IPS-NIHi7 (cell line): ENCODE measurements around the gene UMODL1.
"Not testable (repeated sequence)": the region's sequence is repeated elsewhere in the genome, so short reads cannot be mapped to it uniquely, and the experiment has no call there.

Experiments used
- DNase-seq: peaks from one replicate; pipeline ENCODE4 v3.0.0; 2012; ENCODE audit warnings: mixed read lengths; ENCODE audit errors: extremely low spot score

The UMODL1 gene

DNA sequence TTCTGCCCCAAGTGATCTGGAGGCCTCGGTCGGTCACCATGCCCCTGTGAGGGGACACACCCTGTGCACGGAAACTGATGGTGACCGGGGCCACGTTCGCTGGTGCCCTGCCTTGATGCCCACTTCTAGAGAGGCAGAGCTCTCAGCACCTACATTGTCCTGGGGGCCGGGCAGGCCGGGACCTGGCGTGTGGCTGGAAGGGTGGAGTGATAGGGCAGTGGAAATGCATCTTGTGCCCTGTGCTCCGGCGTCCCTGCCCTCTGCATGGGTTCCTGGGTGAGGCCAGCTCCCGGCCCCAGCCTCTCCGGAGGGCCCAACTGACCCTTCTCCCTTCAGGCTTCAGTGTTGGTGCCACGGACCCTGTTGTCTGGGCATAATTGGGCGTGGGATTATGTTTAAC, 11.0 kb upstream of the UMODL1 start:
- no peak for DNase-seq

DNA sequence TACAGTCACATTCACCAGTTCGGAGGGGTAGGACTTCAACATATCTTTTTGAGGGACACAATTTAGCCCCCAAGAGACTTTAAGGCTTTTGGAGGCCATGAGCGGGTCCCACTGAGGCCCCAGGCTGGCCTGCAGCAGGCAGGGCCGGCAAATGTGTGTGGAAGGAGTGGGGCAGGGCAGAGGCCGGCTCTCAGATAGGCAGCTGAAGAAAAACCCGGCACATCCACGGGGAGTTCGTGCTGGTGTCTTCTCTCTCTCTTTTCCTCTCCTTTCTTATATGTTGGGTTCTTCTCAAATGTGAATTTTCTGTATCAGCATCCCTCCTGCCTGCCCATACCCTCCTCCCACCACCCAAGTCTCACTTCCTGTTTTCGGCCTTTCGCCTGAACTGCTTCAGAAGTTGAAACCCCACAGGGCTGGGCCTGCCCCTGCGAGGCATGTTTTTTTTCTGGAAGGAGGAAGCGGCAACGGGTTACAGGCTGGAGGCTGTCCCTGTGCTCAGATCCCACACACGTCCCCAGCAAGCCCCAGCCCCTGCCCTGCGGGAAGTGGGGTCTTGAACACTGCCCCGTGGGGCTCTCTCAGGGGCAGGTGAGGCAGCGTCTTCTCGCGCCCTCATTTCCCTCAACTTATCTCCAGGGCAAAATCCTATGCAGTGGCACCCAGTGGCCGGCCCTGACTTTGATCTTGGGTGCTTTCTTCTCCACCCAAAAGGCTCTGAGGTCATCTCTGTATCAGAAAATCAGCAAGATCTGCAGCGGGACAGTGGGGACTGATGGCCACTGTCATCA, 9.7 kb upstream of the UMODL1 start:
- DNase-seq: no peak

DNA sequence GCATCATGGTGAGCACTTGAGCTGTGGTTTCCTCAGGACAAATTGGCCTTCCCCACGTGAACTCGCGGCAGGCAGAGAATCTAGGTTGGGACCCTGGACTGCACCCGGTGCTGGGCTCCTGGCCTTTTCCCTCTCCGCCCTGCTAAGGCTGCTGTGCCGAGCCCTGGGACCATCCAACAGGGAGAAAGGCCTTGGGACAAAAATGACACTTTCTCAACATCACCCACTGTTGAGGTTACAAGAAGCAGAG, 9.2 kb upstream of the UMODL1 start:
- no peak for DNase-seq

- DNase-seq: no peak
Observed at GRCh38 chr21:42062236-42063022, 8.7 kb upstream of the UMODL1 start.

- DNase-seq: no peak
Observed at GRCh38 chr21:42063191-42063570, 7.9 kb upstream of the UMODL1 start.

DNA sequence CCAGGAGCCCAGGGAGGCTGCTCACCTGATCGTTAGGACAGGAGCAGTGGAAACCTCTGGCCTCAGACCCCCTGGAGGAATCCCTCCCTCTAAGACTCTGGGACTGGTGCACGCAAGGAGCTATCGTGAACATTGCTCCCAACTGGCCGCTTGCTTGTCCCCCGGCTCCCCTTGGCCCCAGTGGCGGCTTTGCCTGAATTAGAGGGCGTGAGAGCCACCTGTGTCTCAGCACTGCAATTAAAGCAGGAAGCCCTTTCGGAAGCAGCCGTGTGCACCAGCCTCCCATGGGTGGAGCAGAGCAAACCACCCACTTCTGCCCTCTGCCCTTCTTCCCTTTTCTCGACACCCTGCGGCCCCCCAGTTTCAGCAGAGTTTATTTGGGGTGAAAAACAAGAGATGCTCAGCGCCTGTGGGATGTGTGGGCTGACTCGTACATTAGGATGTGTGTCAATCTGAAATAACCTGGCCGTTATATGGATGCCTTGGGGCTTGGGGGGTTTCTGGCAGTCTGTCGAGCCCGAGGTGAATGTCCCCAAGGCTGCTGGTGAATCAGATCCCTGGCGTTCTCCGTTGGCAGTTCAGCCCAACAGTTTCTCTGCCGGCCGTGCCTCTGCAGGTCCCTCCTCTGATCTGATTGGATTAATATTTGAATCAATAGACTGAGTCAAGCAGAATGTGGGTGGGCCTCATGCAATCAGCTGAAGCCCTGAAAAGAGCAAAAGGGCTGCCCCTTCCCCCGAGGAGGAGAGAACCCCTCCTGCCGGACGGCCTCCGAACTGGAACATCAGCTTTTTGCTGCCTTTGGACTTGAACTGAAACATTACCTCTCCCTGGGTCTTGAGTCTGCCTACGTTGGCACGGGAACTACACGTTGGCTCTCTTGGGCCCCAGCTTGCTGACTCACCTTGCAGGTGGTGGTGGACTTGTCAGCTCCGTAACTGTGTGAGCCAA, 7.3 kb upstream of the UMODL1 start:
- DNase-seq: no peak

DNA sequence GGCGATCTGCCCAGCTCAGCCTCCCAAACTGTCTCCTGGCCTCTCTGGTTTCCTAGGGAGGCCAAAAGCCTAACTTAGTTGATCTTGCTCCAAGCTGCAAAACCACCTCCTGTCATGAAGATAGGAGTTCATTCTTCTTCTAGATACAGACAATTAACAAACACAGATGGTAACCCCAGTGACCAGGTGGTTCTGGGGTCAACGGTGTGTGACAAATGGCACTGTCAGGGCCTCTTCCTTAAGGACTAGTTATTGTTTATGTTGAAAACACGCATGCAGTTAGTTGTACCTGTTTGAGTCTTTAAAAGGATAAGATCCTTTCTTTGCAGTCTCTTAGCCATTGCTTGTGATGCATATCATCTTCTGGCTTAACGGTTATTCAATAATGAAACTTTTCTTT, 4.6 kb upstream of the UMODL1 start:
- no peak for DNase-seq

GRCh38 chr21:42067531-42068255, 3.4 kb upstream of the UMODL1 start:
- DNase-seq: no peak

DNA sequence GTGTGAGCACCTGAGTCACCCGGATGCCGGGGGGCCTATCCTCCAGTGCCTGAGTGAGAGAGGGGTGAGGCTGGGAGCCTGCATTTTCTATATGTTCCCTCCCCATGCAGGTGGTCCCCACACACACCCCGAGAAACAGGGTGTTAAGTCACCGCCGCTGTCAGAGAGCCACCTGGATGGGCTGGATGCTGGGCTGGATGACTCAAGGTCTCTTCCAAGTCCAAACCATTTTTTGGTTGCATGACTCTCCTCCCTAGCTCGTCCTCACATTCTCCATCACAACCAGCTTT, 2.9 kb upstream of the UMODL1 start:
- no peak for DNase-seq

GRCh38 chr21:42068592-42068991, 2.5 kb upstream of the UMODL1 start:
- DNase-seq: no peak

- DNase-seq: no peak
Observed at GRCh38 chr21:42069327-42069726, 1.8 kb upstream of the UMODL1 start.

DNA sequence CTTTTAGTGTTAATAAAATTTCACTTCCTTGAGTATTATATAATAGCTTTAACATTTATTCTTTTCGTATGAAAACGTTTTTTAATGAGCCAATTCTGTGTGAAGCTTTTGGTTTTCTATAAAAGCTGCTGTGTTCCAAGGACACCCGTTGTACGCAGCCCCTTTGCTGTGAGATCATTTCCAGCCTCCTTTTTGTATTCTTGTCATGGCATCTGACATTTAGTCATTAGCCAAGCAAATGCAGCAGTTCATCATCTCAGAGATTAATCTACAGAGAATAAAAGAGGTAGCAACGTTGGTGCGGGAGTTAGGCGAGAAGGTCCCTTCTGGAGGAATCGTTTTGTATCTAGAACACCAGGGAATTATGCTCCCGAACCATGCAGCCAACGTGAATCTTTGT, 1.3 kb upstream of the UMODL1 start:
- no peak for DNase-seq

DNA sequence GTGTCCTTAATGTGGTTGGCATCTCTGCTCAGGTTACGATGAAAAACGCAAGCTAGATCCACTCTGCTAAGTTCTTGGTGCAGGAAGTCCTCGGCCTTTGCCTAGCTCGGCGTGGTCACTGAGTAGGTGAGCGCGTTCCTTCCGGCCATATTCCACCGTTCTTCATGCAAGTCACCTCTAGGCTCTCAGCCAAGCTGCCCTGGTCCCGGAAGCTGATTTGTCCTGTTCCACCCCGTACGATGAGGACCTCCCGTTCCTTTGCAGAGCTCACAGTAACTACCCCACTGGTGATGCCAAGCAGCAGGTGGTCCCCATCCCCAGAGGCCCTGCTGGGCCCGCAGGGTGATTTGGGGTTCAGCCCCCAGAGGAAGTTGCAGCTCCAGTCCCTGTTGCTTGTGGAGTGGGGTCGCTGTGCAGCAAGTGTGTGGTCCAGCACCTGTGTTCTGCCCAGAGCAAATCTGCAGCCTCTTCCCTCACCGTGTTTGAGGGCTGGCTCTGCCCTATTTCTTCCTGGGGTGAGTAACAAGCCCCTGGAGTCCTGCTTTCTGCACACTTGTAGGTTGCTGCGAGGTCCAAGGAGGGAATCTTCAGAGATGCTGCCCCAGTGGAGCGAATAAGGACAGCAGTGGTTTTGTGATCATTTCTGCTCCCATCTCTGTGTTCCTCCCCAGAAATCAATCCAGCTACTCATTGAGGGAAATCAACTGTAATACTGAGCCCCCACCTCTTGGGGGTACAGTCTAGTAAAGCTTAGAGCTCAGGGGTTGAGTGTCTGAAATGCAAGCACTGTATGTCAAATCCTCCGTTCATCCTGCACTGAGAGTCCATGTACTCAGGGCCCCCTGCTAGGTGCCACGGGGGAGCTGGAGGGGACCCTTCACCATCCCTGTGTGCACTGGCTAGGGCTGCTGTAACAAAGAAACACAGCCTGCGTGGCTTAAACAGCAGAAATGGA, 2.3 kb downstream of the UMODL1 start:
- DNase-seq: no peak

GRCh38 chr21:42075686-42076471, 4.8 kb downstream of the UMODL1 start:
- no peak for DNase-seq

DNA sequence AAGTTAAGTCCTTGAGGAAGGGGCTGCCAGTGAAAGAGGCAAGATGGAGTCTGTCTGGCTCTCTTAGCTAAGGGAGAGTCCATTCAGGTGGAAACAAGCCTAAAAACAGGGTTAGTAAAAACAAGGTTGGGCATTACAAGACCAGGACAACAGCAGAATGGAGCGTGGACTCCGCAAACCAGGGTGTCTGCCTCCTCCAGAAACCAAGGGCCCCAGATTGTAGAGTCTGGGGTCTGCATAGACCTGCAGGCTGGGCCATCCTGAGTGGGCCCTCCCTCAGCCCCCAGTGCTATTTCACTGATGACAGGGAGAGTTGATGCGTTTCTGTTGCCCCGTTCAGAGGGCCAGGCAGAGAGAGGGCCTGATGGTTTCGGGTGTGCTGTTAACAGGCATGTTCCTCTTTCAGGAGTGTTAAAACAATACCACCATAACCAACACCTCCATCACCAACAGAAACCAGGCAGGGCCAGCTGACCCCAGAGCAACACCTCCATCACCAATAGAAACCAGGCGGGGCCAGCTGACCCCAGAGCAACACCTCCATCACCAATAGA, 6.6 kb downstream of the UMODL1 start:
- not testable (repeated sequence) for DNase-seq

DNA sequence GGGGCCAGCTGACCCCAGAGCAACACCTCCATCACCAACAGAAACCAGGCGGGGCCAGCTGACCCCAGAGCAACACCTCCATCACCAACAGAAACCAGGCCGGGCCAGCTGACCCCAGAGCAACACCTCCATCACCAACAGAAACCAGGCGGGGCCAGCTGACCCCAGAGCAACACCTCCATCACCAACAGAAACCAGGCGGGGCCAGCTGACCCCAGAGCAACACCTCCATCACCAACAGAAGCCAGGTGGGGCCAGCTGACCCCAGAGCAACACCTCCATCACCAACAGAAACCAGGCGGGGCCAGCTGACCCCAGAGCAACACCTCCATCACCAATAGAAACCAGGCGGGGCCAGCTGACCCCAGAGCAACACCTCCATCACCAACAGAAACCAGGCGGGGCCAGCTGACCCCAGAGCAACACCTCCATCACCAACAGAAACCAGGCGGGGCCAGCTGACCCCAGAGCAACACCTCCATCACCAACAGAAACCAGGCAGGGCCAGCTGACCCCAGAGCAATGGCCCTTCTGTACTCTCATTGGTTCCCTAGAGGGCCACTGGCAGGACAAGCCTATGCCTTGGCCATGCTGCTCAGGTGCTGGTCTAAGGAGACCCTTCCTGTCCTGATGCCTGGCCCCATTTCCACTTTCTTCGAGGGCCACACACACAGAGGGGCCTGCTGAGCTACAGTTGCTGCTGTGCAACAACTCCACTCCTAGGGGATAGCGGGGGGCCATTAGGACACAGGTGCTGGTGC, 7.3 kb downstream of the UMODL1 start:
- DNase-seq: not testable (repeated sequence)

DNA sequence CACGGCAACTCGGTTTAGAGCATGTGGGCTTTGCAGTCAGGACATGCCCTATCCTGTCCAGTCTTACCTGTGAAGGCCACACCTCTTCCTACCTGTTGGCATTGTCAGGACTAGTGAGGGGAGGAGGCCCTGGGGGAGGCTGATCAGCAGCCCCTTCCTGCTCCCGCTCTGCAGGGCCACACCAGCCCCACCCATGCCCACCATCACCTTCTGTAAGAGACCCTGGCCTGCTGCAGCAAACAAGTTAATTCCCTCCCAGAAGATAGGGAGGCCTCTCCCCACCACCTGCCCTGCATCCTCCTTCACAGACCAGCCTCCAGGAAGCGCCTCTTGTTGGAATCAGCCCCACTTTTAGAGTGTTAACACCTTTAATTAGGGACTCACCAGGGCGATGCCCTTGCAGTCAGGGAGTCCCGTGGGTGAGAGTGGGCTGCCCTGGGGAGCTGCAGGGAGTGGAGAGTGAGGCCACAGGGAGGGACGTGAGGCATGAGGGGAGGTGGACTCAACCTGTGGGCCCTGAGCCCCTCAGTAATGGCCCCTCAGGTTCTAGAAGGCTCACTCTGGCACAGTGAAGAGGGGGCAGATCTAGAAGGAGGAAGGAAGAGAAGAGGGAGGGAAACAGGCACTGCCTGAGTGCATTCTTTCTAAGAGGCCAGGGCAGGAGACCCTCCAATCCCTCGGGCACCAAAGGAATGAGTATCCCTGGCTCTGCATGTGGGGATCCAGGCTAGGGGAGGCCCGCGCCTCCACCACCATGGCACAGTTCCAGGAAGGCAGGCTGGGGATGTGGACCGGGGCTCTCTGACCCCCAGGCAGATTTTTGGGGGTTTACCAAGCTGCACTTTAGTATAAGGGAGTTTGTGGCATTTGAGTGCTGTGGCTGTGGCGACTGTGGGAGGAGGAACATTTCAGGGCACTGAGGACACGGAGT, 8.2 kb downstream of the UMODL1 start:
- DNase-seq: no peak
